Measurements from ENCODE around the gene PRPS2. TPM values are rescaled to one million over a fixed set of nuclear protein-coding genes. Genes with fewer than 3 reads are reported as not detected.

PRPS2 gene
- total and polyA plus RNA-seq, 2 of the 13 experiments (the other 11 are each of a cell fraction or from before 2014, with no cell fraction given): 10.6 to 24.4 TPM

DNA sequence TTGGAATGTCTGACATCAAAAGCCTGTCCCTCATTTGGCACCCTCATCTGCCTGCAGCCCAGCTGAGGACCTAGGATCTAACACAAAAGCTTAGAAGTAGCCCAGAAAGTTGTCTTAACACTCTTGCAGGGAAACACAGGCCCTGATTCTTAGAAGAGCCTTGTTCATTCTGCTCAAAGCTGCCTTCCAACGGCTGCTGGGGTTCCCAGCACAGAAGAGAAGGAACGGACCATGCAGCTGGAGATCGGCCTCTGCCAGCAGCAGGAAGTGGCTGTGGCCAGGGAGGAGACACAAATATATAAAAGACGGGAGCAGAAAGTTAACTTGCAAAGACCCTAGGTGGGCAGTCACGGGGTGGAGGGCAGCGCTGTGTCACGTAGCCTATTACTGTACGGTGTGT lies 20.4 kb downstream of the PRPS2 start:
- no peaks in the 10 kb centered on the region for H3K4me1 ChIP-seq (ENCODE audit: insufficient read depth, low read length)
- no peaks in the 10 kb centered on the region for H3K27me3 ChIP-seq (ENCODE audit: control insufficient read depth in 1 of 2, insufficient read depth in 2 of 2, low read length in 2 of 2)
- POLR2A ChIA-PET: no interaction called here
- in situ Hi-C loops (cut with HindIII; ENCODE audit: extremely low pct_ligation_motif_present, low pct_unique_long_range_greater_than_20kb): no loop called here
- DNase-seq (ENCODE audit: low spot score) (no peak), FAIRE-seq (no peak), ATAC-seq (no peak)
- no peaks in the 10 kb centered on the region for H3K79me2 ChIP-seq (ENCODE audit: insufficient read depth, low read length)
- H3K9me3 ChIP-seq (ENCODE audit: low read length): no peaks in the 10 kb centered on the region
- 94% methylated on average over 8 of the region's 8 CpGs for WGBS (ENCODE audit: low lambda C conversion rate)
- H3K4me3 ChIP-seq (replicated peaks in 1 of 3; ENCODE audit: insufficient read depth in 1 of 3, low read depth in 2 of 3, low read length in 3 of 3): no peak overlapping the region
- H3K9ac ChIP-seq (ENCODE audit: insufficient read depth, low read depth, low read length): no peak overlapping the region
- no peak overlapping the region for H2AFZ ChIP-seq (ENCODE audit: low read length)
- intact Hi-C loops (cut with micrococcal nuclease; ENCODE audit: unreplicated experiment): no loop called here
- no TSS peak for BruUV-seq (replicated peaks)
- no peak overlapping the region for H3K27ac ChIP-seq (ENCODE audit: extremely low read length, insufficient read depth, low read length)
- CTCF ChIA-PET (ENCODE audit: low intra/inter-chr PET ratio, low total read pairs): no interaction called here
- H3K36me3 ChIP-seq (replicated peaks in 1 of 2; ENCODE audit: control insufficient read depth in 1 of 2, insufficient read depth in 2 of 2, low read length in 2 of 2): peaks cover 0 to 7% of the 10 kb centered on the region in 2 experiments; a peak in 1 of 5 replicates
- no peaks in the 10 kb centered on the region for H4K20me1 ChIP-seq (ENCODE audit: insufficient read depth, low read length)
- H3K4me2 ChIP-seq (ENCODE audit: low read depth, low read length): no peak overlapping the region
- TF ChIP-seq ZNF530 (CRISPR knock-in tag; IDR thresholded peaks at IDR 0.05; ENCODE audit: low read depth): no peak
- TF ChIP-seq, protein P1, sequence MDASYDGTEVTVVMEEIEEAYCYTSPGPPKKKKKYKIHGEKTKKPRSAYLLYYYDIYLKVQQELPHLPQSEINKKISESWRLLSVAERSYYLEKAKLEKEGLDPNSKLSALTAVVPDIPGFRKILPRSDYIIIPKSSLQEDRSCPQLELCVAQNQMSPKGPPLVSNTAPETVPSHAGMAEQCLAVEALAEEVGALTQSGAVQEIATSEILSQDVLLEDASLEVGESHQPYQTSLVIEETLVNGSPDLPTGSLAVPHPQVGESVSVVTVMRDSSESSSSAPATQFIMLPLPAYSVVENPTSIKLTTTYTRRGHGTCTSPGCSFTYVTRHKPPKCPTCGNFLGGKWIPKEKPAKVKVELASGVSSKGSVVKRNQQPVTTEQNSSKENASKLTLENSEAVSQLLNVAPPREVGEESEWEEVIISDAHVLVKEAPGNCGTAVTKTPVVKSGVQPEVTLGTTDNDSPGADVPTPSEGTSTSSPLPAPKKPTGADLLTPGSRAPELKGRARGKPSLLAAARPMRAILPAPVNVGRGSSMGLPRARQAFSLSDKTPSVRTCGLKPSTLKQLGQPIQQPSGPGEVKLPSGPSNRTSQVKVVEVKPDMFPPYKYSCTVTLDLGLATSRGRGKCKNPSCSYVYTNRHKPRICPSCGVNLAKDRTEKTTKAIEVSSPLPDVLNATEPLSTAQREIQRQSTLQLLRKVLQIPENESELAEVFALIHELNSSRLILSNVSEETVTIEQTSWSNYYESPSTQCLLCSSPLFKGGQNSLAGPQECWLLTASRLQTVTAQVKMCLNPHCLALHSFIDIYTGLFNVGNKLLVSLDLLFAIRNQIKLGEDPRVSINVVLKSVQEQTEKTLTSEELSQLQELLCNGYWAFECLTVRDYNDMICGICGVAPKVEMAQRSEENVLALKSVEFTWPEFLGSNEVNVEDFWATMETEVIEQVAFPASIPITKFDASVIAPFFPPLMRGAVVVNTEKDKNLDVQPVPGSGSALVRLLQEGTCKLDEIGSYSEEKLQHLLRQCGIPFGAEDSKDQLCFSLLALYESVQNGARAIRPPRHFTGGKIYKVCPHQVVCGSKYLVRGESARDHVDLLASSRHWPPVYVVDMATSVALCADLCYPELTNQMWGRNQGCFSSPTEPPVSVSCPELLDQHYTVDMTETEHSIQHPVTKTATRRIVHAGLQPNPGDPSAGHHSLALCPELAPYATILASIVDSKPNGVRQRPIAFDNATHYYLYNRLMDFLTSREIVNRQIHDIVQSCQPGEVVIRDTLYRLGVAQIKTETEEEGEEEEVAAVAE (CRISPR knock-in tag; IDR thresholded peaks at IDR 0.05; ENCODE audit: borderline replicate concordance): no peak
- no peak for TF ChIP-seq SALL2 (CRISPR knock-in tag; IDR thresholded peaks at IDR 0.05)
- TF ChIP-seq ZFX (CRISPR knock-in tag; IDR thresholded peaks at IDR 0.05; ENCODE audit: low read depth): no peak
- TF ChIP-seq, protein P2, sequence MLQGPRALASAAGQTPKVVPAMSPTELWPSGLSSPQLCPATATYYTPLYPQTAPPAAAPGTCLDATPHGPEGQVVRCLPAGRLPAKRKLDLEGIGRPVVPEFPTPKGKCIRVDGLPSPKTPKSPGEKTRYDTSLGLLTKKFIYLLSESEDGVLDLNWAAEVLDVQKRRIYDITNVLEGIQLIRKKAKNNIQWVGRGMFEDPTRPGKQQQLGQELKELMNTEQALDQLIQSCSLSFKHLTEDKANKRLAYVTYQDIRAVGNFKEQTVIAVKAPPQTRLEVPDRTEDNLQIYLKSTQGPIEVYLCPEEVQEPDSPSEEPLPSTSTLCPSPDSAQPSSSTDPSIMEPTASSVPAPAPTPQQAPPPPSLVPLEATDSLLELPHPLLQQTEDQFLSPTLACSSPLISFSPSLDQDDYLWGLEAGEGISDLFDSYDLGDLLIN (CRISPR knock-in tag; IDR thresholded peaks at IDR 0.05; ENCODE audit: borderline replicate concordance): no peak
- no peak for TF ChIP-seq SRSF4 (IDR thresholded peaks at IDR 0.05; ENCODE audit: low read depth, low read length, poor library complexity, severe bottlenecking)
- TF ChIP-seq, protein P3, sequence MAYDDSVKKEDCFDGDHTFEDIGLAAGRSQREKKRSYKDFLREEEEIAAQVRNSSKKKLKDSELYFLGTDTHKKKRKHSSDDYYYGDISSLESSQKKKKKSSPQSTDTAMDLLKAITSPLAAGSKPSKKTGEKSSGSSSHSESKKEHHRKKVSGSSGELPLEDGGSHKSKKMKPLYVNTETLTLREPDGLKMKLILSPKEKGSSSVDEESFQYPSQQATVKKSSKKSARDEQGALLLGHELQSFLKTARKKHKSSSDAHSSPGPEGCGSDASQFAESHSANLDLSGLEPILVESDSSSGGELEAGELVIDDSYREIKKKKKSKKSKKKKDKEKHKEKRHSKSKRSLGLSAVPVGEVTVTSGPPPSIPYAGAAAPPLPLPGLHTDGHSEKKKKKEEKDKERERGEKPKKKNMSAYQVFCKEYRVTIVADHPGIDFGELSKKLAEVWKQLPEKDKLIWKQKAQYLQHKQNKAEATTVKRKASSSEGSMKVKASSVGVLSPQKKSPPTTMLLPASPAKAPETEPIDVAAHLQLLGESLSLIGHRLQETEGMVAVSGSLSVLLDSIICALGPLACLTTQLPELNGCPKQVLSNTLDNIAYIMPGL (CRISPR knock-in tag; IDR thresholded peaks at IDR 0.05; ENCODE audit: borderline replicate concordance in 1 of 2, low read depth in 1 of 2): no peak
- TF ChIP-seq, protein P4, sequence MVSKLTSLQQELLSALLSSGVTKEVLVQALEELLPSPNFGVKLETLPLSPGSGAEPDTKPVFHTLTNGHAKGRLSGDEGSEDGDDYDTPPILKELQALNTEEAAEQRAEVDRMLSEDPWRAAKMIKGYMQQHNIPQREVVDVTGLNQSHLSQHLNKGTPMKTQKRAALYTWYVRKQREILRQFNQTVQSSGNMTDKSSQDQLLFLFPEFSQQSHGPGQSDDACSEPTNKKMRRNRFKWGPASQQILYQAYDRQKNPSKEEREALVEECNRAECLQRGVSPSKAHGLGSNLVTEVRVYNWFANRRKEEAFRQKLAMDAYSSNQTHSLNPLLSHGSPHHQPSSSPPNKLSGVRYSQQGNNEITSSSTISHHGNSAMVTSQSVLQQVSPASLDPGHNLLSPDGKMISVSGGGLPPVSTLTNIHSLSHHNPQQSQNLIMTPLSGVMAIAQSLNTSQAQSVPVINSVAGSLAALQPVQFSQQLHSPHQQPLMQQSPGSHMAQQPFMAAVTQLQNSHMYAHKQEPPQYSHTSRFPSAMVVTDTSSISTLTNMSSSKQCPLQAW (CRISPR knock-in tag; IDR thresholded peaks at IDR 0.05): no peak
- TF ChIP-seq, protein P5, sequence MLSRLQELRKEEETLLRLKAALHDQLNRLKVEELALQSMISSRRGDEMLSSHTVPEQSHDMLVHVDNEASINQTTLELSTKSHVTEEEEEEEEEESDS (CRISPR knock-in tag; IDR thresholded peaks at IDR 0.05; ENCODE audit: borderline replicate concordance): no peak
- TF ChIP-seq ZZZ3 (CRISPR knock-in tag; IDR thresholded peaks at IDR 0.05; ENCODE audit: borderline replicate concordance): no peak
- TF ChIP-seq NFE2 (CRISPR knock-in tag; IDR thresholded peaks at IDR 0.05): no peak
- TF ChIP-seq, protein P6, sequence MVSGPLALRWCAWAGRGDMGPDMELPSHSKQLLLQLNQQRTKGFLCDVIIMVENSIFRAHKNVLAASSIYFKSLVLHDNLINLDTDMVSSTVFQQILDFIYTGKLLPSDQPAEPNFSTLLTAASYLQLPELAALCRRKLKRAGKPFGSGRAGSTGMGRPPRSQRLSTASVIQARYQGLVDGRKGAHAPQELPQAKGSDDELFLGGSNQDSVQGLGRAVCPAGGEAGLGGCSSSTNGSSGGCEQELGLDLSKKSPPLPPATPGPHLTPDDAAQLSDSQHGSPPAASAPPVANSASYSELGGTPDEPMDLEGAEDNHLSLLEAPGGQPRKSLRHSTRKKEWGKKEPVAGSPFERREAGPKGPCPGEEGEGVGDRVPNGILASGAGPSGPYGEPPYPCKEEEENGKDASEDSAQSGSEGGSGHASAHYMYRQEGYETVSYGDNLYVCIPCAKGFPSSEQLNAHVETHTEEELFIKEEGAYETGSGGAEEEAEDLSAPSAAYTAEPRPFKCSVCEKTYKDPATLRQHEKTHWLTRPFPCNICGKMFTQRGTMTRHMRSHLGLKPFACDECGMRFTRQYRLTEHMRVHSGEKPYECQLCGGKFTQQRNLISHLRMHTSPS (CRISPR knock-in tag; IDR thresholded peaks at IDR 0.05; ENCODE audit: low read depth): no peak

All from HepG2 (cell line).